GM12874 (cell line): ENCODE results near the gene SDR42E2.

ENCODE experiments used
- TF ChIP-seq, protein P1 (sequence below): IDR thresholded peaks from 2 replicates; pipeline ENCODE4 v1.5.1; 2011; ENCODE audit warnings: low read depth, mild to moderate bottlenecking, control low read depth, low read length, moderate library complexity; ENCODE audit not compliant: insufficient read depth

The SDR42E2 gene

GRCh38 chr16:22214402-22214801 is 52.1 kb downstream of the SDR42E2 start:
- TF ChIP-seq, protein P1, sequence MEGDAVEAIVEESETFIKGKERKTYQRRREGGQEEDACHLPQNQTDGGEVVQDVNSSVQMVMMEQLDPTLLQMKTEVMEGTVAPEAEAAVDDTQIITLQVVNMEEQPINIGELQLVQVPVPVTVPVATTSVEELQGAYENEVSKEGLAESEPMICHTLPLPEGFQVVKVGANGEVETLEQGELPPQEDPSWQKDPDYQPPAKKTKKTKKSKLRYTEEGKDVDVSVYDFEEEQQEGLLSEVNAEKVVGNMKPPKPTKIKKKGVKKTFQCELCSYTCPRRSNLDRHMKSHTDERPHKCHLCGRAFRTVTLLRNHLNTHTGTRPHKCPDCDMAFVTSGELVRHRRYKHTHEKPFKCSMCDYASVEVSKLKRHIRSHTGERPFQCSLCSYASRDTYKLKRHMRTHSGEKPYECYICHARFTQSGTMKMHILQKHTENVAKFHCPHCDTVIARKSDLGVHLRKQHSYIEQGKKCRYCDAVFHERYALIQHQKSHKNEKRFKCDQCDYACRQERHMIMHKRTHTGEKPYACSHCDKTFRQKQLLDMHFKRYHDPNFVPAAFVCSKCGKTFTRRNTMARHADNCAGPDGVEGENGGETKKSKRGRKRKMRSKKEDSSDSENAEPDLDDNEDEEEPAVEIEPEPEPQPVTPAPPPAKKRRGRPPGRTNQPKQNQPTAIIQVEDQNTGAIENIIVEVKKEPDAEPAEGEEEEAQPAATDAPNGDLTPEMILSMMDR: no peak

- TF ChIP-seq, protein P1: no peak
Measured at GRCh38 chr16:22214889-22215288, 52.6 kb downstream of the SDR42E2 start.

GRCh38 chr16:22216191-22216831 is 54.0 kb downstream of the SDR42E2 start:
- TF ChIP-seq, protein P1: no peak

DNA sequence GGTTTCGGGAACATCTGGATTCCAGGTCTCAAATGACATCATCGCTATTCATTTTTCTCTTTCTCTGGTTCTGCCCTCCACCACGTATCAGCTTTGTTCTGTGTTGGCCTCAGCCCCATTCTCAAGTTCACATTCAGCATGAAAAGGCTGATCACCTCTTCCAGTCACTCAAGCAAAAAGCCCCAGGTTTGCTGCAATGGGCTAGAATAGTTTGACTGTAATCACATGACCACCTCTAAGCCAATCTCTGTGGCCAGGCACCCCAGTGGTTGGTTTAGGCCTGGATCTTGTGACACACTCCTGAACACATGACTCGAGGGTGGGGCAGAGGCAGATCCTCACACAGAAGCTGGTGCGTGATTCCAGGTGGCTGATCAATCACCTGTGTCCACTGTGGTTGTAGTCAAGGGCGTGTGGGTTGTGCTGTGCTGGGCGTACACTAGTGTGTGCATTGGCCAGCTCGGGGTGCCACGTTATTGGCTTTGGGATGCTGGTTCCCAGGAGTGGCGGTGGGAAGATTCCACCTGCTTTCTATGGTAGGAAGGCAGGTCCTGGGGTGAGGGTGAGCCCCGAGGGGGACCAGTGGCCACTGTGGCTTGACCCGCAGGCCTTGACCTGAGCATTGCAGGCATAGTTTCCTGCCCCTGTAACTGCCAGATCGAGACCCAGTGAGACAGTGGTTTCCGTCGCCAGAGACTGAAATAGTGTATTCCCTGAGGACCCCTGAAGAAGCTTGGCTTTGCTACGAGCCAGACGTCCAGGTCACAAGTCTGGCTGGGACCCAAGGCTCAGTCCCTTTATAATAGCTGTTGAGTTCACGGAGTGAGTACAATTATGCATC is 55.8 kb downstream of the SDR42E2 start:
- TF ChIP-seq, protein P1: no peak

DNA sequence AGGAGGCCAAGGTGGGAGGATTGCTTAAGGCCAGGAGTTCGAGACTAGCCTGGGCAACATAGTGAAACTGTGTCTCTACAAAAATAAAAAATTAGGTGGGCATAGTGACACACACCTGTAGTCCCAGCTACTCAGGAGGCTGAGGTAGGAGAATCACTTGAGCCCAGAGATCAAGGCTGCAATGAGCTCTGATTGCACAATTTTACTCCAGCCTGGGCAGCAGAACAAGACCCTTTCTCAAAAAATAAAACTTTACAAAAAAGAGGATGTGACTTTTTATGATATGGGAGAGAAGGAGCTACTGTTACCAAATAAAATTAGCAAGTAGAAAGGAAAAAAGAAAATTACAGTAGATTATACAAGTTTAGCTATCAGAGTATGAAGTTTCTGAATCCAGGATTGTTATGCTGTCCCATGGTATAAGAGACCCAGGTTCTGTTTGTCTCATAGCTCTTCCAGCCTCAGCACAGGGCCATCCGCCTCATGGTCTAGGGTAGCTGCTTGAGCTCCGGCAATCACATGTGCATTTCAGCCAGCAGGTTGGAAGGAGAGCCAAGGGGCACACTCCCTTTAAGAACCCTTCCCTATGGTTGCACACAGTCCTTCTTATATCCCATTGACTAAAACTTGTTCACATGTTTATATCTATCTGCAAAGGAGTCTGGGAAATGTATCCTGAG is 57.2 kb downstream of the SDR42E2 start:
- TF ChIP-seq, protein P1: no peak

- TF ChIP-seq, protein P1: no peak
Measured at GRCh38 chr16:22220069-22220440, 57.7 kb downstream of the SDR42E2 start.

- TF ChIP-seq, protein P1: no peak
Measured at GRCh38 chr16:22220714-22221113, 58.4 kb downstream of the SDR42E2 start.
